GM11168 (cell line): ENCODE data around the gene B4GALNT3.

Experiments used
- in situ Hi-C: fragments of 300-500 bp; cut with MboI; formaldehyde crosslinking; loops from one replicate; pipeline ENCODE4 v1.12.0; 2022; ENCODE audit warnings: low sequenced_read_pairs; ENCODE audit not compliant: unreplicated experiment

Gene B4GALNT3

DNA sequence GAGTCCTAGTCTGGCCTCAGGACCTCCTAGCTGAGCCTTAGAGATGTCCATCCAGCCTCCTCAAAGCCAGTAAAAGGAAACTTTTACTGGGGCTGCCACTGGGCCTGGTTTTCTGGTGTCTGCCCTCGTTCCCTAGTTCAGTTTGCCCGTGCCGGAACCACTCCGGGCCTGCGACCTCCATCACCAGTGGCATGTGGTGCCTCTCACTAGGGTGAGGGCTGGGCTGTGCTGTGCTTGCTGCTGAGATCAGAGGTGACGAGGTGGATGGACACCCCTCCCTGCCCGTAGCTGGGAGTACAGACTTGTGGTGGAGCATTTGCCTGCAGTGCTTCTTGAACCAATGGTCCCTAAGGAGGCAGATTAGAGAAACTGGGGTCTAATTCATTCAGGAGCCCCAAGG, 75.7 kb downstream of the B4GALNT3 start:
- in situ Hi-C loops = no loop called here

DNA sequence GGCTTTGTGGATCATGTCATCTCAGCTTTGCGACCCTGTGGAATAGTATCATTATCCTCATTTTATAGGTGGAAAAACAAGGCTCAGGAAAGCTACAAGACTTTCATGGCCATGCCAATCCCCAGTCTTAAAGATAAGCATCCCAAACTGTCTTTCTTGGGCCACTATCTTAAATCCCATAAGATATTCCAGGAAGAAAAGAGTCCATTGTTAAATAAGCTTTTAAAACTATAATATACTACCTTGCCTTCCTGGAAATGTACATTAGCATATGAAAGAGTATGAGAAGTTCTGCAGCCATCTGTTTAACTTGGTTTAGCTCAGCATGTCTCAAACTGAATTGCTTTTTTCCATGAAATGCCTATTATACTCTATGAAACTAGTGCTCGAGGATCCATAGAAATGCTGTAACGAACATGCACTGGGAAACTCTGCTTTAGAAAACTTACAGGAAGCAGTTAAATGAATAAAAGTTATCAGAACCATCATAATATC, 77.1 kb downstream of the B4GALNT3 start:
- in situ Hi-C loops = no loop called here

DNA sequence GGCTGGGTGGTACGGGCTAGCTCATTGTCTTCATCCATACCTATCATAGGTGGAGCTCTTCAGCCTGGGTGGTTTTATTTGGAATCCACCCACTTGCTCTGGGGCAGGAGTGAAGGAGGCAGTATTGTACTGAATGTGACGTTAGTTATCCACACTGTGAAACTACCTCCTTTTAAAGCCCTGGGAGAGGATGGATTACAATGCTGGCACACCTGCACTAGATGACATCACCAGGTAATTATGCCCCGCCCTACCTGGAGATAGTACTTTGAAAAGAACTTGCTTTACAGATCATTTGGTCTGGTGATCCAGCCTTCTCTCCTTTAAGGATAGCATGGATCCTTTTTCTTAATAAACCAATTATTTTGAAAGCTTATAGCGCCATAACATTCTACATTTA, 78.0 kb downstream of the B4GALNT3 start:
- in situ Hi-C loops = no loop called here

DNA sequence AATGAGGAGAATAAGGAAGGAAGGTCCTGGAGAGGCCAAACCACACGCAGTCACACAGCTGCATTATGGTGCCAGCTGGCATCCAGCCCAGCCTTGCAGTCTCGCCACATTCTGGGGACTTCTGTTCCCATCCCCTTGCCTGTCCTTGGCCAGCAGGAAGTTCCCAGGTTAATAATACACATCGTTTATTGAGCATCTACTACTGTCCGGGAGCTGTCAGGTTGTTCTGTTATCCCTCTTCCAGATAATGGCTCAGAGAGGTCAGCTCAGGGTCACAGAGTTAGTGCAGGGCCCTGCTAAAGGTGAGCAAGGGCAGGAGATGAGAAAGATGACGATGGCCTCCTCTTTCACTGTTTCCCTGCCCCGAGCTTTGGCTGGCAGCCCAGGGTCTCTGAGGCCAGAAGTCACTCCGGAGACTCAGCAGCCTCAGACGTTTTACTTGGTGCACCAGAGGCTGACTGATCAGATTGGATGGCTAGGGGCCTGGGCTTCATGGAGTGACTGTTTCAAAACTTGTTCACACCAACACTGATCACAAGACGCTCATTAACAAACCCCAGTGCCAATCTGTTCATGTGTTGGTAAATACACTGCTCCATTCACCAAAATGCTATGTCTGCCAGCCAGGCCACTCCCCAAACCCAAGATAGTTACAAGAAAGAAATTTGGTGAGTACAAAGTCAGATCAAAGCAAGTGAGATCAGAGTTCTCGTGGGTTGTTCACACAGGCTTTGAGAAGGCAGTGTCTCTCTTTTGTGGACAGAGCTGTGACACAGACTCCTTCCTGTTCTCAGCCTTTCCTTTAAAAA, 79.2 kb downstream of the B4GALNT3 start:
- in situ Hi-C loops = no loop called here

DNA sequence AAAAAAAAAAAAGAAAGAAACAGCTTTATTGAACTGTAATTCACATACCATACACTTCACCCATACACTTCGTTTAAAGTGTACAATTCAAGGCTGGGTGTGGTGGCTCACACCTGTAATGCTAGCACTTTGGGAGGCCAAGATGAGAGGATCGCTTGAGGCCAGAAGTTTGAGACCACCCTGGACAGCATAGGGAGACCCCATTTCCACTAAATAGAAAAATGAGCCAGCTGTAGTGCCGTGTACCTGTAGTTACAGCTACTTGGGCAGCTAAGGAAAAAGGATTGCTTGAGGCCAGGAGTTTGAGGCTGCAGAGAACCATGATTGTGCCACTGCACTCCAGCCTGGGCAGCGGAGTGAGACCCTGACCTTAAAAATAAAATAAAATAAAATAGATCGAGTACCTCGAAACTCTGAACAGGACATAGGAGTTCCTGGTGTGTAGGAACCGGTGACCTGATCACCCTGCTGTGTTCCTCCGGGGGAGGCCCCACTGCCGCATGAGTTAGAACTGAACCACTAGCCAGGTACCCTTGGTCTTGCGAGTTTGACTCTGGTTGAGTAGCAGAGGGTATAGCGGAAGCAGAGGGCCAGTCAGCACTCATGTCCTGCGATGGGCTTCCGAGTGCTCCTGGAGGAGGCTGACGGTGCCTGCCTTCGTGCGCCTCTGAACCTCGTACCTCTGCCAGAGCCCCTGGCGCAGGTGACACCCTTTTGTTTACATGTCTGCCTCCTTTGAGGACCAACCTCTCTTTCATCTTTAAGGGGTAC, 80.0 kb downstream of the B4GALNT3 start:
- in situ Hi-C loops = no loop called here

DNA sequence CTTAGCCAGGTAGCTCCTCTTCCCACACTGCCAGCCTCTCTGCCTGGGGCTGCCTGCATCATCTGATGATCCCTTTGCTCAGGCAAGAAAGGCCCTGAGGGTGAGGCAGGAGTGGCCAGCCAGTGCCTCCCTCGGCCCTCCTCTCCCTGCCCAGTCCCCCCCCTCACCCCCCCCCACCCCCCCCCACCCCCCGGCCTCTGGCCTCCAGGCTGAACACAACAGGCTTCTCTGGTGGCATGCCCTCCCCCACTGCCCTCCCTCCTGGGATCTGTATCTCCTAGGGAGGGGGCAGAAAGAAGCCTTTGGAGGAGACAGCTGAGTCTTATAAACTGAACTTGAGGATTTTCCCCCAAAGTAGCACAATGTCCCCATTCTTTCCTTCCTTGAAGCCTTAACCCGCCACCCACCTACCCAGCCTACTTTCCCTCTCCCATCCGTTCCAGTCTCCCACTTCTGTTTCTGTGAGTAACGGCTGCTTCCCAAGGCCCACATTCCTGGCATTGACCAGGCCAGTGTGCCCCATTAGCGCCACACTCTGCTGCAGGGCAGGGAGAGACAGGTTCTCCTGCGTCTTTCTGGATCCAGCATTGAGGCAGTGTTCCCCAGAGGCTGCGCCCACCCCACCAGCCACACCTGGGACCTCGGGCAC, 82.1 kb downstream of the B4GALNT3 start:
- in situ Hi-C loops = no loop called here

DNA sequence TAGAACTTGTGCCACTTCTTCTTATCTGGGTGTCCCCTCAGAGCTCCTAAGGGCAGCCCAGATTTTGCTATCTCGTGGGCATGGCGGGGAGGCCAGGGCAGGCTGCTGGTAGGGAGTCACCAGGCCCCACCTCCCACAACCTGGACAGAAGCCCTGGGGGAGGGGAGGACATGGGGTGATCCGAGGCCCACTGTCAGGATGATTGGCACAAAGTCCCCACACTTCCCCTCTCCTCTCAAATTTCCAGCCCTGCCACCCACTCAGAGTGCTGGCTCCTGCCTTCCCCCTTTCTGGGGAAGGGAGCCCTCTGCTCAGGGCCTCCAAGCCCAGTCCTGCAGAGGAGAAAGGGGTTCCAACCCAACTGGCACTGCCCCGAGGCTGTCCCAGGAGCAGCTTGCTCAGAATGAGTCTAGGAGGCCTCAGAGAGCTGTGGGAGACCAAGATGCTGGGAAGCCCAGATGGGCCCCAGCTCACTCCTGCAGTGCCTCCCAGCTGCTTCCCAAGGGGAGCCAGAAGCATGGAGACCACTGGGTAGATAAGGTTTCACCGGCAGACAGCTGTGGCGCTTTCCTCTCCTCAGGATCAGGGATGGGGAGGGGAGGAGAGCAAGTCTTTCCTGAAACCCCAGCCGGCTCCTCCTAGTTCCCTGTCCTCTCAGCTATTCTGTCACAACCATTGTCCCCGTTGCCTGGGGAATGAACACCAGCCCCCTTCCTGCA, 82.8 kb downstream of the B4GALNT3 start:
- in situ Hi-C loops = no loop called here

DNA sequence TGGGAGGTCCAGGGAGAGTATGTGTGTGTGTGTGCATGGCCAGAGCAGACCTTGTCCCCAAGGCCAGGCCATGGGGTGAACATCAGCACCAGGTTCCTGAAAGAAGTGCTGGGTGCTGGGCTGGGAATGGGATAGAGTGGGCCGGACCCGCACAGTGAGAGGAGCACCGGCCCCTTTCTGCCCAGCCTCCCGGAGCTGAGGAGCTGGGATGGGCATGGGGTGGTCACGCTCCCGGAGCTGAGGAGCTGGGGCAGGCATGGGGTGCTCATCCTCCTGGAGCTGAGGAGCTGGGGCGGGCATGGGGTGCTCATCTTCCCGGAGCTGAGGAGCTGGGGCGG, 83.3 kb downstream of the B4GALNT3 start:
- in situ Hi-C loops = no loop called here

DNA sequence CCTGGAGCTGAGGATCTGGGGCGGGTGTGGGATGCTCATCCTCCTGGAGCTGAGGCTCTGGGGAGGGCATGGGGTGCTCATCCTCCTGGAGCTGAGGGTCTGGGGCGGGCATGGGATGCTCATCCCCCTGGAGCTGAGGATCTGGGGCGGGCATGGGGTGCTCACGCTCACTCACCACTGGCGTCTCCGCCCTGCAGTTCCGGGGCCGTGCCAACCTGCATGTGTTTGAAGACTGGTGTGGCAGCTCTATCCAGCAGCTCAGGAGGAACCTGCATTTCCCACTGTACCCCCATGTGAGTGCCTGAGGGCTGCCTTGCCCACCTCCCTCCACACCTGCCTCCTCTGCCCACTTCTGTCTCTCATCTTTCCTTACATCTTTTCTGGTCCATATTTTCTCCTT, 84.4 kb downstream of the B4GALNT3 start:
- in situ Hi-C loops = no loop called here

DNA sequence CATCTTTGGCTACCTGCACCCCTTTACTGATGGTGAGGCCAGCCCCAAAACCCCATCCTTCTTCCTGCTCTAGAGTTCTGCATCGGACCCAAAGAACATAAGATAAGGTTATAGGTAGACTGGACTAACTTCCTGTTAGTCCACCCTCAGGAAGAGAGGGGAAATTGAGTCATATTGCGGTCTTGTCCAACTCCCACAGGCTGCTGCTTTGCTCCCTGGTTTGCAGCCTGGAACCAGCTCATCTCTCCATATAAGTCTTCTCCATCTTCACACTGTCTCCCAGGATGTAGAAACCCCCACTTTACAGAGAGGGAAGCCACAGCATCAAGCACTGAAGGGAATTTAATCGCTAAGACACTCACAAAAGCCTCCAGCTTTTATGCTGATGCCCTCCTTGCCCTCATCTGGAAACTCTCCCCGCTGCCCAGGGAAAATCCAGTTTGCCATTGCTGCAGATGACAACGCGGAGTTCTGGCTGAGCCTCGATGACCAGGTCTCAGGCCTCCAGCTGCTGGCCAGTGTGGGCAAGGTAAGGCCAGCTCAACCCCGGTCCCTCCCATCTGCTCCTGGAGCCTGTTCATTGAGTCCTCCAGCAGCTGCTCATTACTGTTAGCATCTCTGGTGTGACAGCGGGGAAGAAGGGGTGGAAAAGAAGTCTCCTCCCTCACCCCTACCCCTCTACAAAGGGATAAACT, 85.3 kb downstream of the B4GALNT3 start:
- in situ Hi-C loops = no loop called here

DNA sequence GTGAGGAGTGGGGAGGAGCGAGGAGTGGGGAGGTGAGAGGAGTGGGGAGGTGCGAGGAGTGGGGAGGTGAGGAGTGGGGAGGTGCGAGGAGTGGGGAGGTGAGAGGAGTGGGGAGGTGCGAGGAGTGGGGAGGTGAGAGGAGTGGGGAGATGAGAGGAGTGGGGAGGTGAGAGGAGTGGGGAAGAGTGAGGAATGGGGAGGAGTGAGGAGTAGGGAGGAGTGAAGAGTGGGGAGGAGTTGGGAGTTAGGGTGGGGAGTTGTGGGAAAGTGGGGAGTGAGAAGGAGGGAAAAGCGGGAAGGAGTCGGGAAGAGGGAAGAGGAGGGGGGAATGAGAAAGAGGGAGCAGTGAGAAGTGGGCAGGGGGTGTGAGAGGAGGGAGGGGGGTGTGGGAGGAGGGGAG, 86.1 kb downstream of the B4GALNT3 start:
- in situ Hi-C loops = no loop called here

DNA sequence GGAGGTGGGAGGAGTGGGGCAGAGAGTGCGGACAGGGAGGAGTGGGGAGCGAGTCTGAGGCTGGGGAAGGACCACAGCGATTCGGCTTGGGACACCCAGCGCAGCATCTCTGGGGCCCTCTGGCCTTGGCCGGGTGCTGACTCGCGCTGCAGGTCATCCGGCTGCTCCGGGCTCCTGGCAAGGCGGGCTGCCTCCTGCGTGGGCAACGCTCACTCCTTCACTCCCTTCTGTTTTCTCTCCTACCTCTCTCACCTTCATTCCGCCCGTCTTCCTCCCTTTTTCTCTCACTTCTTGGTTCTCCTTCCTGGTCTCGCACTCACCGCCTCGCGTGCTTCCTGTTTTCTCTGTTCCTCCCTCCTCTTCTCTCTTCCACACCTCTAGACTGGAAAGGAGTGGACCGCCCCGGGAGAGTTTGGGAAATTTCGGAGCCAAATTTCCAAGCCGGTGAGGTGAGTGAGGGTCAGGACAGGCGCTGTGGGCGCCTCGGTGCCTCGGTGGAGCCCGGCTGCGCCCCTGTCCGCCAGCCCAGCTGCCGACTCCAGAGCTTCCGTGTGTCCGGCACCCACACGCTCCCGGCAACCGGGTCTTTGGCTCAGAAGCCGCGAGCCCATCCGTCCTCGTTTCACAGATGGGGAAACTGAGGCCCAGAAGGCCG, 86.7 kb downstream of the B4GALNT3 start:
- in situ Hi-C loops = no loop called here

DNA sequence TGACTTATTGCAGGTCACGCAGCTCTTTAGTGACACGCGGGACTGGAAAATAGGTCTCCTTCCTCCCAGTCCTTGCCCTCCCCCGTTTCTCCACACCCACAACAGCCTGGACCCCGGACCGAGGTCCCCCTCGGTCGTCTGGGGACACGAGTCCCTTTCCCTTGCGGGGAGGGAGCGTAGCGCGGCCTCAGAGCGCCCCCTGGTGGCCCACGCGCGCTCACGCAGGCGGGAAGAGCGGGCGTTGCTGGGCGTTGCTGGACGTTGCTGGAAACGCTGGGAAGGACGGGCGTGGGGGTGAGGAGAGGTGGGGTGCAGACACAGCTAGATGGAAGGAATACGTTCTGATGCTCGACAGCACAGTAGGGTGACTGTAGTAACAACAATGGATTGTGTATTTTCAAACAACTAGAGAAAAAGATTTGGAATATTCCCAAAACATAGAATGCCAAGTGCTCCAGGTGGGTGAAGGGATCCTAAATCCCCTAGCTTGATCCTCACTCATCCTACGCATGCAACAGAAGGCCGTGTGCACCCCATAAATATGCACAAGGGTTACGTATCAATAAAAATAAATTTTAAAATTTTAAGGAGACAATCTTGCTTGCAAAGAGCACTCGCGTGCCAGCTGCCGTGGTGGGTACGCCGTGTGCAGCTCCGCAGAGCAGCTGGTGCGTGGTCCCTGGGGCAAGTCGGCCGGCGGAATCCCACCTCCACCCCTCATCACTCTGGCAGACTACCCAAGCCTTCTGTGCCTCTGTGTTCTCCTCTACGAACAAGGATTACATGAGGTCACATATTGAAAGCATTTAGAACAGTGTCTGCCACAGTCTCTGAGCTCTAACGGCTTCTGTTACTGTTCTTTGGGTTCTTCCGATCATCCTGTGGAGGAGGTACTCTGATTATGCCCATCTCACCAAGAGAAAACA, 87.4 kb downstream of the B4GALNT3 start:
- in situ Hi-C loops = no loop called here

DNA sequence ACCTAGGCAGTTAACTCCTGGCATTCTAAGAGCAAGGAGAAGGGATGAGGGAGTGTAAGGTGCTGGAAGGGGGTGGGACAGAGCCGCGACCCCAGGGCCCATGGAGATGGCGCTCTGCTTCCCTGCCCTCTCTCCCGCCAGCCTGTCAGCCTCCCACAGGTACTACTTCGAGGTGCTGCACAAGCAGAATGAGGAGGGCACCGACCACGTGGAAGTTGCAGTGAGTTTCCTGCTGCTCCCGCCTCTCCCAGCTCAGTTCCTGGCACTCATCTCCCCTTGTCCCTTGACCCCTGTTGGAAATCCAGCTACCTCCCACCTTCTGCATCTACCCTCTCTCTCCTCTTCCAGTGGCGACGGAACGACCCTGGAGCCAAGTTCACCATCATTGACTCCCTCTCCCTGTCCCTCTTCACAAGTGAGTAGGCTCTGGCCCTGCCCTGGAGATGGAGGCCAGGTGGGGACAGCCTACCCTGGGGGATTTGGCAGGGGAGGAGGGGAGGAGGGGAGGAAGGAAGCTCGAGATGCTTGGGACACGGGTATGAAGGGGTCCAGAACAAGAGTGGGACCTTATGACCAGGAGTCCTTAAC, 88.2 kb downstream of the B4GALNT3 start:
- in situ Hi-C loops = no loop called here

DNA sequence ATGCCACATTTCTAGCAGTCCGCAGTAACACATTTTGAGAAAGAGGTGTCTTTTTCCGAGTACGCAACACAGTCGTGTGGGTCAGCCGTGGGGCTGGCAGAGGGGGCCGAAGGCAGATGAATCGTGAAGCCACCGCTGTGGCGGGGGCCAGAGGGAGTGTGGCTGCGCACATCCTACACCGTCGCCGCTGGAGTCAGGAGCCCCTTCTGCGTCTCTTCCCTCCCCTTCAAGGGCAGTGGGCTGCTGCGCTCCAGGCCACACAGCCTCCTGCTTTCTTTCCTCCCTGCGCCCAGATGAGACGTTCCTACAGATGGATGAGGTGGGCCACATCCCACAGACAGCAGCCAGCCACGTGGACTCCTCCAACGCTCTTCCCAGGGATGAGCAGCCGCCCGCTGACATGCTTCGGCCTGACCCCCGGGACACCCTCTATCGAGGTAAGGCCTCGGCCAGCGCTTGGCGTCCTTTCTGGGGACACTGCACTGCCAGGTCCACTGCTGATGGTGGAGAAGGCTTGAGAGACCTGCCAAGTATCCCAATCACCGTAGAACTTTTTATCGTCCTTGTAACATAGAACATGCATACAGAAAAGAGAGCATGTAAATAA, 89.8 kb downstream of the B4GALNT3 start:
- in situ Hi-C loops = loop anchor here (10.0 kb wide), 1 partner anchor 105 kb away; no protein-coding TSS in a partner anchor

DNA sequence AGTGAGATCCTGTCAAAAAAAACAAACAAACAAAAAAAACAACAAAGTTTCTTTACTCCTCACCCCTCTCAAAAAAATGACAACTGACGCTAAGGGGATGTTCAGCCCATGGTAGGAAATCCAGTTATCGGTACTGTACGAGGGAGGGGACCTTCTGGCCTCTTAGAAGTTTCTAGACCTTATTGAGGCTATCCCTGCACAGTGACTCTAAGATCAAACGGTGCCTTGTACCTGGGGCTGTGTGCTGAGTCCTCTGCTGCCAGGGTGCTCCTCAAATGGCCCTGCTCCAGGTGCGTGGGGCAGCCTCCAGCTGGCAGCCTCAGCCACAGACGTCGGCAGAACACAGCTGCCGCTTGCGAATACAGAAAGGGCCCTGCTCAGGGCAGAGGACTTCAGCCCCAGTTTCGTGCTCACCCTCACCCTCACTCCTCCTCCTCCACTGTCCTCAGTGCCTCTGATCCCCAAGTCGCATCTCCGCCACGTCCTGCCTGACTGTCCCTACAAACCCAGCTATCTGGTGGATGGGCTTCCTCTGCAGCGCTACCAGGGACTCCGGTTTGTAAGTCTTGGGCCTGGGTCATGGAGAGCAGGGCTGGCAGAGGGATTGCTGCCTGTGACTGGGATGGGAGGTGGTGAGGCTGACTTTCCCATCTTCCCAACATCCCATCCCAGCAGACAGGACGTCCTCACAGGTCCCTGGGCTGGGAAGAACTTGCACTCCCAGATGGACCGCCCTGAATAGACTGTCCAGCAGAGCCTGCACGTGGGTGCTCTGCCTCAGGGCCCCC, 90.9 kb downstream of the B4GALNT3 start:
- in situ Hi-C loops = loop anchor here (10.0 kb wide), 1 partner anchor 106 kb away; no protein-coding TSS in a partner anchor

DNA sequence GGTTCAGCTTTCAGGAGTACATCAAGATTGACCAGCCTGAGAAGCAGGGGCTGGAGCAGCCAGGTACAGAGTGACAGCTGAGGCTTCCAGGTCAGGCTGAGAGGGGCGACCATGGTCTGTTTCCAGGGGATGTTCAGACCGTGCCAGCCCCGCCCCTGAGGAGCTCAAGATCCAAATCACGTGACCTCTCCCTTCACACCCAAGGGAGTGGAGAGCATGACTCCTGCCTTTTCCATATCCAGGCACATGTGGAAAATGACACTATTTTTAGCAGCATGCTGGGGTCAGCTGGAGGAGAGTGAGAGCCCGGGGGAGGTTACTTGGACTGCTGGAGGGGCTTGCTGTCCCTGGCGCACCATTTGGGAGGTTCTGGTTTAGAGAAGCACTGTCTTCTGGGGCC, 92.7 kb downstream of the B4GALNT3 start:
- in situ Hi-C loops = loop anchor here (10.0 kb wide), 1 partner anchor 108 kb away; no protein-coding TSS in a partner anchor
